ENCODE results near the gene HNRNPR.
"Not testable (repeated sequence)": the region's sequence is repeated elsewhere in the genome, so short reads cannot be mapped to it uniquely, and the experiment has no call there.

DNA sequence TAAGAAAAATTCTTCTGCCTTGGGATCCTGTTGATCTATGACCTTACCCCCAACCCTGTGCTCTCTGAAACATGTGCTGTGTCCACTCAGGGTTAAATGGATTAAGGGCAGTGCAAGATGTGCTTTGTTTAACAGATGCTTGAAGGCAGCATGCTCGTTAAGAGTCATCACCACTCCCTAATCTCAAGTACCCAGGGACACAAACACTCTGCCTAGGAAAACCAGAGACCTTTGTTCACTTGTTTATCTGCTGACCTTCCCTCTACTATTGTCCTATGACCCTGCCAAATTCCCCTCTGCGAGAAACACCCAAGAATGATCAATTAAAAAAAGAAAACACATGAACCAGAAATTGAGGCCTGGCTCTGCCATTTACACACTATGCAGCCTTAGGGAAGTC, 86.0 kb downstream of the HNRNPR start:
- TF ChIP-seq, protein P1, sequence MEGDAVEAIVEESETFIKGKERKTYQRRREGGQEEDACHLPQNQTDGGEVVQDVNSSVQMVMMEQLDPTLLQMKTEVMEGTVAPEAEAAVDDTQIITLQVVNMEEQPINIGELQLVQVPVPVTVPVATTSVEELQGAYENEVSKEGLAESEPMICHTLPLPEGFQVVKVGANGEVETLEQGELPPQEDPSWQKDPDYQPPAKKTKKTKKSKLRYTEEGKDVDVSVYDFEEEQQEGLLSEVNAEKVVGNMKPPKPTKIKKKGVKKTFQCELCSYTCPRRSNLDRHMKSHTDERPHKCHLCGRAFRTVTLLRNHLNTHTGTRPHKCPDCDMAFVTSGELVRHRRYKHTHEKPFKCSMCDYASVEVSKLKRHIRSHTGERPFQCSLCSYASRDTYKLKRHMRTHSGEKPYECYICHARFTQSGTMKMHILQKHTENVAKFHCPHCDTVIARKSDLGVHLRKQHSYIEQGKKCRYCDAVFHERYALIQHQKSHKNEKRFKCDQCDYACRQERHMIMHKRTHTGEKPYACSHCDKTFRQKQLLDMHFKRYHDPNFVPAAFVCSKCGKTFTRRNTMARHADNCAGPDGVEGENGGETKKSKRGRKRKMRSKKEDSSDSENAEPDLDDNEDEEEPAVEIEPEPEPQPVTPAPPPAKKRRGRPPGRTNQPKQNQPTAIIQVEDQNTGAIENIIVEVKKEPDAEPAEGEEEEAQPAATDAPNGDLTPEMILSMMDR (conservative IDR thresholded peaks at IDR 0.05 in 1 of 2, IDR thresholded peaks at IDR 0.05 in 1 of 2; ENCODE audit: low read depth in 1 of 2, low read length in 2 of 2), result not testable (repeated sequence)
- not testable (repeated sequence) for TF ChIP-seq EZH2 (IDR thresholded peaks at IDR 0.05; ENCODE audit: low read length, missing control alignments)

Measured in fibroblast of lung (primary cell).